Smooth muscle cell (in vitro differentiated cells): Measurements from ENCODE around the gene SPATA46. TPM values are rescaled to one million over a fixed set of nuclear protein-coding genes. Genes with fewer than 3 reads are reported as not detected.
A peak's percentile ranks its signal among the peaks of the same experiment; 100 is the strongest.

Experiments
- DNase-seq: peaks from one replicate; lab custom pipeline; 2025; ENCODE audit not compliant: unreplicated experiment; lab: John Stamatoyannopoulos, UW
- H2AFZ ChIP-seq: fragments of 200-600 bp; sonication (generic); 2 replicates; pipeline ENCODE4 v1.6.0; 2016; ENCODE audit warnings: antibody characterized with exemption, low read depth, mild to moderate bottlenecking
- H3F3A ChIP-seq: fragments of 200-600 bp; sonication (generic); 2 replicates; pipeline ENCODE4 v1.6.0; 2017; ENCODE audit warnings: antibody characterized with exemption, low read depth
- H3K27ac ChIP-seq: fragments of 200-600 bp; sonication (generic); 2 replicates; pipeline ENCODE4 v1.5.1; 2016; ENCODE audit warnings: low read depth, mild to moderate bottlenecking
- H3K27me3 ChIP-seq: fragments of 200-600 bp; sonication (generic); 2 replicates; pipeline ENCODE4 v1.6.1; 2016; ENCODE audit warnings: low read depth, mild to moderate bottlenecking
- H3K36me3 ChIP-seq: fragments of 200-600 bp; sonication (generic); 2 replicates; pipeline ENCODE4 v1.5.1; 2016; ENCODE audit warnings: low read depth
- H3K4me1 ChIP-seq: fragments of 200-600 bp; sonication (generic); 2 replicates; pipeline ENCODE4 v1.5.1; 2016; ENCODE audit warnings: low read depth
- H3K4me2 ChIP-seq: fragments of 200-600 bp; sonication (generic); 2 replicates; pipeline ENCODE4 v1.6.0; 2016; ENCODE audit warnings: mild to moderate bottlenecking
- H3K4me3 ChIP-seq: fragments of 200-600 bp; sonication (generic); 2 replicates; pipeline ENCODE4 v1.5.1; 2016; ENCODE audit warnings: mild to moderate bottlenecking
- H3K79me2 ChIP-seq: fragments of 200-600 bp; sonication (generic); 2 replicates; pipeline ENCODE4 v1.6.0; 2016; ENCODE audit warnings: low read depth, mild to moderate bottlenecking
- H3K9ac ChIP-seq: fragments of 200-600 bp; sonication (generic); 2 replicates; pipeline ENCODE4 v1.6.0; 2016; ENCODE audit warnings: low read depth
- H3K9me3 ChIP-seq: fragments of 200-600 bp; sonication (generic); replicated peaks from 2 replicates; pipeline ENCODE4 v1.5.1; 2016; ENCODE audit warnings: low read depth
- H4K20me1 ChIP-seq: fragments of 200-600 bp; sonication (generic); 2 replicates; pipeline ENCODE4 v1.6.0; 2016; ENCODE audit warnings: low read depth
- CTCF ChIP-seq: fragments of 200-600 bp; sonication (generic); IDR thresholded peaks from 2 replicates; pipeline ENCODE4 v1.5.1; 2017; ENCODE audit warnings: borderline replicate concordance, mild to moderate bottlenecking, antibody characterized with exemption; ENCODE audit not compliant: insufficient read depth, poor library complexity, severe bottlenecking
- WGBS: methylation state at CpG from one replicate; pipeline ENCODE4 v1.1.7; 2016; ENCODE audit warnings: low lambda C conversion rate; 5-methylcytosine and 5-hydroxymethylcytosine counted together
- polyA plus RNA-seq: library from polyadenylated mRNA; unstranded; fragments of >200 nt; fragmentation: Nextera tagmentation; extraction: Ambion mirVana; gene quantifications from 2 replicates; pipeline ENCODE4 v1.2.1, GENCODE V29; 2016
- total RNA-seq: library from RNA; depleted of rRNA; stranded (reverse); fragments of >200 nt; gene quantifications from 2 replicates; pipeline ENCODE4 v1.2.3, GENCODE V29; 2014

The SPATA46 gene
- total and polyA plus RNA-seq, 2 experiments from 2014 or later: not detected

- Histone ChIP-seq H4K20me1 (no peaks in the 10 kb centered on the region), H3K27me3 (no peaks in the 10 kb centered on the region), H3K36me3 (no peaks in the 10 kb centered on the region), H3K27ac (no peak overlapping the region), H3K4me2 (no peak overlapping the region), H3K4me3 (no peak overlapping the region), H2AFZ (no peak overlapping the region), H3K9ac (no peak overlapping the region), H3K4me1 (no peaks in the 10 kb centered on the region), H3F3A (no peaks in the 10 kb centered on the region), H3K79me2 (no peaks in the 10 kb centered on the region), H3K9me3 (no peaks in the 10 kb centered on the region)
- no peak for DNase-seq
- TF ChIP-seq CTCF: no peak
- 96% methylated on average over 10 of the region's 10 CpGs for WGBS
Measured at GRCh38 chr1:162359523-162360236, 17.0 kb downstream of the SPATA46 start.

- Histone ChIP-seq H3K27ac (no peak overlapping the region), H3K4me3 (no peak overlapping the region), H3K27me3 (no peaks in the 10 kb centered on the region), H3K9me3 (no peaks in the 10 kb centered on the region), H3K36me3 (no peaks in the 10 kb centered on the region), H3K79me2 (no peaks in the 10 kb centered on the region), H2AFZ (no peak overlapping the region), H3F3A (no peaks in the 10 kb centered on the region), H3K9ac (no peak overlapping the region), H4K20me1 (no peaks in the 10 kb centered on the region), H3K4me2 (no peak overlapping the region), H3K4me1 (no peaks in the 10 kb centered on the region)
- 87% methylated on average over 1 of the region's 1 CpG for WGBS
- TF ChIP-seq CTCF: no peak
- no peak for DNase-seq
Measured at GRCh38 chr1:162358928-162359327, 17.7 kb downstream of the SPATA46 start.

GRCh38 chr1:162357681-162358266, 18.9 kb downstream of the SPATA46 start:
- peak; percentile 59 for TF ChIP-seq CTCF
- Histone ChIP-seq H3K4me2 (no peak overlapping the region), H3K9ac (no peak overlapping the region), H3K36me3 (no peaks in the 10 kb centered on the region), H3K4me3 (no peak overlapping the region), H2AFZ (no peak overlapping the region), H3K27me3 (no peaks in the 10 kb centered on the region), H3K9me3 (no peaks in the 10 kb centered on the region), H3K27ac (no peak overlapping the region), H4K20me1 (no peaks in the 10 kb centered on the region), H3K79me2 (no peaks in the 10 kb centered on the region), H3K4me1 (no peaks in the 10 kb centered on the region), H3F3A (no peaks in the 10 kb centered on the region)
- no peak for DNase-seq
- 48% methylated on average over 5 of the region's 5 CpGs for WGBS

- DNase-seq: no peak
- no peak for TF ChIP-seq CTCF
- H4K20me1 ChIP-seq: no peaks in the 10 kb centered on the region
Measured at GRCh38 chr1:162353702-162354101, 23.0 kb downstream of the SPATA46 start.

More at GRCh38 chr1:162353702-162354101, 23.0 kb downstream of the SPATA46 start:
- Histone ChIP-seq H2AFZ (no peak overlapping the region), H3K27me3 (no peaks in the 10 kb centered on the region), H3K9me3 (no peaks in the 10 kb centered on the region), H3K4me1 (peaks cover 5% of the 10 kb centered on the region), H3K79me2 (no peaks in the 10 kb centered on the region), H3K9ac (no peak overlapping the region), H3K4me2 (no peak overlapping the region), H3K27ac (no peak overlapping the region), H3F3A (no peaks in the 10 kb centered on the region), H3K4me3 (no peak overlapping the region), H3K36me3 (no peaks in the 10 kb centered on the region)
- WGBS: 82% methylated on average over 5 of the region's 5 CpGs
